IPS-11a (cell line): ENCODE data around the gene FTHL17.

ENCODE experiments used
- H3K4me3 ChIP-seq: one replicate; pipeline ENCODE4 v1.5.1; 2013; ENCODE audit warnings: low read depth, low read length, control low read depth

The FTHL17 gene

GRCh38 chrX:31071725-31072124, at the start of gene FTHL17:
Gene FTHL17 (minus strand): TSS chrX:31072041. CDS start chrX:31071953, 88 bp downstream.
- no peak within 1 kb of the TSS for H3K4me3 ChIP-seq

GRCh38 chrX:31117266-31117665, 45.4 kb upstream of the FTHL17 start:
- no peak overlapping the region for H3K4me3 ChIP-seq

DNA sequence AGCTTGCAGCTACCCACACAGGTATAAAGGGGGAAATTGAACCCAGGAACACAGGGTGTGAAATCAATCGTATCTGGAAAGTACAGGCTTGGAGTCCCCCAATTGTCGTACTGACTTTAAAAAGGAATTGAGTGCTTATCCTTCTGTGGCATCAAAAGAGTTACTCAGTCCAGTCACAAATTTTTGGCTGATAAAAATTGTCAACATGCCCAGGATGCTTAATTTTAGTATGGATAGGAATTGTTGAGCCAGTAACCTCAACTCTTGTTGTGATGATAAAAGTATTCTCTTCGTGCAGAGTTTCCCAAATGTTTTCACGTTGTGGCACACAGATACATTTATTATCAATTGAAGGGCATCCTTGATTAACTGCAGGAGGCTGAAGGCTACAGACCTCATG, 43.6 kb upstream of the FTHL17 start:
- H3K4me3 ChIP-seq = no peak overlapping the region

DNA sequence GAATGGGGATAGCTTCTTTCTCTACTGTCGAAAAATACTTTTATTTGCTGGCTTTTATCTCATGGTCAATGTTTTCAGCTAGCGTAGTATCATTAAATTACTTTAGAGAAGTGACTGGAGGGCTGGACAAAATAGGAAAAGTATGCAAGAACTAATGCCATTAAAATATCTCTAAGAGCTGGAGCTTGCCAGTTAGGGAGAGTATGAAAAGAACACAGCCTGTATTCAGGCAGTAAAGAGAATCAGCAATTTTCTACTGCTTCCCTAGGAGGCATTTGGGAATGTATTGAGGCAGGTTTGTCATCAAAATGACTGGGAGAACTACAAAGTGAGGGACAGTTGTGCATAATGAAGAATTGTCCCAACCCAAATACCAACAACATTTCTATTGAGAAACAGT, 43.0 kb upstream of the FTHL17 start:
- no peak overlapping the region for H3K4me3 ChIP-seq

DNA sequence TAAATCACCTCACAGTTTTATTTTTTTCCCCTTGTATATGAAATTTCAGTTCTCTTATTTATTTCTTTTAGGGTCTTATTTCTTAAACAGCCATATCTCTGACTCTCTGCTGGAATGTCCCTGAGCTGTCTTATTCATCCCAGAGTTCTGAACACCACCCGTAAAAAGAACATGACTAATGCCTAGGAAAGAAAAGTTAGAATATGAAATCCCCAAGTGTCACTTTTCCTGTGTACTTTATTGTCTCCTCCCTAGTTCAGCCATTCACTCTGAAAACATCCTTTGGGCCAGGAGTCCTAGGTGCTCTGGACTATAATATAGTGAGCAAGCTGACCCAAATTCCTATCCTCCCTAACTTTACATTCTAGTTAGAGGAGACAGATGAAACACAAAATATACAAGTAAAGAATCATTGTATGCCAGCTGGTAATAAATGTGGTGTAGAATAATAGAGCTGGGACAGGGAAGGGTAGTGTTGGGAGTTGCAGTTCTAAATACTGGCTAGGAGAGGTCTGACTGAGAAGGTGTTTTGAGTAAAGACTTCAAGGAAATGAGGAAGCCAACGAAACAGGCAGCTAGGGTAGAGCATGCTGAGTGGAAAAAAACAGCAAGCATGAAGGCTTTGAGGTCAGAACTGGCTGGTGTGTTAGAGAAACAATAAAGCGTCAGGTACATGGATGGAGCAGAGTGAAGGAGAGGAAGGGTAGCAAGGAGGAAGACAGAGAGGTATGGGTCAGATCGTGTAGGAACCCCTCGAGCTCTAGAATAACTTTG, 40.6 kb upstream of the FTHL17 start:
- no peak overlapping the region for H3K4me3 ChIP-seq

GRCh38 chrX:31110657-31111056, 38.8 kb upstream of the FTHL17 start:
- H3K4me3 ChIP-seq = no peak overlapping the region

DNA sequence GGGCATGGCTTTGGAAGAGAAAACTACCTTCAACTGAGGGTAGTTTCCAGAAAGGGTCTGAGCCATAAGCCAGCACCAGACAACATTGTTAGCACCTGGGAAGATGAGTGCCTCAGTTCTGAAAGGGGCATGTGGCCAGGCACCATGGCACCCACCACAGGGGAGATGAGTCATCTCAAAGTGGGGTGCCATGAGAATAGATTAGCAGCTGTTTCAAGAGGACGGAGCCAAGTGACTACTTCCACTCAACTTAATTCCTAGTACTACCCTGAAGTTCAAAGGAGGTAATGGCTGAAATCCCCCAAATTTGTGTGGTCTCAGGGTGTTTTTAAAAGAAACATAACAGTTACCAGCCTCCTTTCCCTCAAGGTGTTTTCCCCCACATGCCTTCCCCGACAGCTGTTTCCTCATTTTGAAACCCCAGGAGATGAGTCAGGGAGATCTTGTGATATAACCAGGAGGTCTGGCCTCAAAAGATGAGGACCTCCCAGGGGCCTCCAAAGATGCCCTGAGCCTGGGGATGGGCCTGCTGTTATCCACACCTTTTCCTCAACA, 27.8 kb upstream of the FTHL17 start:
- no peak overlapping the region for H3K4me3 ChIP-seq

- no peak overlapping the region for H3K4me3 ChIP-seq
Measured at GRCh38 chrX:31098079-31098478, 26.2 kb upstream of the FTHL17 start.

DNA sequence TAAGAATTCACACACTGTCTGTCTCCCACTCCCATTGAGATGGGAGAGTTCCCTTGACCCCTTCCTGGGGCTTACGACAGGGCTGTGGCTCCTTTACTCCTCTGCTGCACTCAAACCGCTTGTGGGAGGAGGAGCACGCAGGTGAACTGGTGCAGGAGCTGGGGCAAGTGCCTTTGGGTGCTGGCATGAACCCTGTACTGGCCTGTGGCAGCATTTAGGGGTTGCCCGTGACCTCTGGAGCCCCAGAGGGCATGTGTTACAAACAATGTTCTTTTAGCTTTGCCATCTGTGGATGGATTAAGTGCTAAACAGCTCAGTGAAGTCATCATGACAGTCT, 21.8 kb upstream of the FTHL17 start:
- no peak overlapping the region for H3K4me3 ChIP-seq

GRCh38 chrX:31092970-31093638, 21.3 kb upstream of the FTHL17 start:
- no peak overlapping the region for H3K4me3 ChIP-seq

GRCh38 chrX:31092476-31092875, 20.6 kb upstream of the FTHL17 start:
- H3K4me3 ChIP-seq = no peak overlapping the region

GRCh38 chrX:31091819-31092218, 20.0 kb upstream of the FTHL17 start:
- H3K4me3 ChIP-seq = no peak overlapping the region

GRCh38 chrX:31074522-31074921, 2.7 kb upstream of the FTHL17 start:
- no peak overlapping the region for H3K4me3 ChIP-seq

DNA sequence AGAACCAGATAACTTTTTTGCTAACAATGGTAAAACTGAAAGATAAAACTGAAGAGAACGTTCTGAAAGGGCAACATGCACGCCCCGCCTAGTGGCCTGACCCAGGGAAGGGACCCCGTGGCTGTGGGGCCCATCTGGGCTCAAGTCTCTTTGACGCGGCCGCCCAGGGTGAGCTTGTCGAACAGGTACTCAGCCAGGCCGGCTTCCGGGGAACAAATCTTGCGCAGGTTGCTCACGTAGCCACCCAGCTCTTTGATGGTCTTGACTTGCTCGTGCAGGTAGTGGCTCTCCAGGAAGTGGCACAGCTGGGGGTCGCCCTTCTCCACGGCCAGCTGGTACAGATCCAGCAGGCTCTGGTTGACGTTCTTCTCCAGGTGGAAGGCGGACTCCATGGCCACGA, 579 bp downstream of the FTHL17 start:
- no peak overlapping the region for H3K4me3 ChIP-seq

DNA sequence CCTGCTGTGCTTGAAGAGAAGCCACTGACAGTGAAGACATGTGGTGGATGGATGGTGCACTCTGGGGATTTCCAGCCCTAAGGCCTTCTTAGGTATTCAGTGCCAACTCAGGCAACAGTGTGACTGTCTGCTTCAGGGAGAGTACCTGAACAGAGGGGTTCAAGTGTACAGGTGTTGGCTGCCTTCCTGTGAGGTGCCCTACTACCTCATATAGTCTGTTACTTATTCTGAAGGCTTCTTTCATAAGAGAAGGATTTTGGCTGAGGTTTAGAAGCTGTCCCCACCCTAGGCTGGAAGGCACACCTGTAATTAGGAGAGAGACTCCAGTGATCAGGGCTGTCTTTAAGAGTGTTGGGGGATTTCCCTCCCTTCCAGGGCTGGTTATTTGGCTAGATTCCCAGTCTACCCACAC, 1.8 kb downstream of the FTHL17 start:
- no peak overlapping the region for H3K4me3 ChIP-seq

DNA sequence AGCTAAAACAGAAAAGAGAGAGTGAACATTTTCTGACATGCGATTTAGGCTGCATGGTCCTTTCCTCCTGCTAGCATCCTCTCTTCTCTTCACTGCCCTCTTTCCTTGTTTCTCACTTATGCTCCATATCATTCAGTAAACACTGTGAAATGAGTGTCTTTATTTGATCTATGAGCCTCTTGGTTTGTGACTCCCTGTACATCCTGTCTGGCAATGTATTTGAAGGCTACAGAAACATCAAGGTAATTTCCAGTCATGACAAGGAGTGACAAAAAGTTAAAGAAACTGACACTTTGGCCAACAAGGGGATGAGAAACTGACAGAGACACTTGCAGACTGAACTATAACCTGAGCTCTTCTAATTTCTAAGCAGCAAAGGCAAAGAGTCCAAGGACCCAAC, 8.7 kb downstream of the FTHL17 start:
- no peak overlapping the region for H3K4me3 ChIP-seq

- no peak overlapping the region for H3K4me3 ChIP-seq
Measured at GRCh38 chrX:31061091-31061490, 10.8 kb downstream of the FTHL17 start.

DNA sequence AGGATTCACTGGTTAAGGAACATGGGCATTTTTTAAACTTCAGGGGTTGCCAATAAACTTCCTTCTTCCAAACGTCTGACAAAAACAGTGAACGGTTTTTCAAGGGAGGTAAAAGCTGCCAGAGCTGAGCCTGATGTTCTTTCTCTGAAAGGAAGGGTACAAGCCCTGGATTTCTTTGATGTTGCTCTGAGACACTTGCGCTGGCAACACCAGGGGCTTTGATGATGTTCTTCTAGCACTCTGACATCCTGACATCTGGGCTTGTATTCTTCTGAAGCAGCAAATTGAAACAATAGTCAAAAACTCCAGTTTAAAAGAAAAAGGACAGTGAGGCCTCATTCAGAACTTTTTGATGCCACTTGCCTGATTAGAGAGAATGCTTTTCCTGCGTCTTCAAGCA, 11.8 kb downstream of the FTHL17 start:
- no peak overlapping the region for H3K4me3 ChIP-seq

DNA sequence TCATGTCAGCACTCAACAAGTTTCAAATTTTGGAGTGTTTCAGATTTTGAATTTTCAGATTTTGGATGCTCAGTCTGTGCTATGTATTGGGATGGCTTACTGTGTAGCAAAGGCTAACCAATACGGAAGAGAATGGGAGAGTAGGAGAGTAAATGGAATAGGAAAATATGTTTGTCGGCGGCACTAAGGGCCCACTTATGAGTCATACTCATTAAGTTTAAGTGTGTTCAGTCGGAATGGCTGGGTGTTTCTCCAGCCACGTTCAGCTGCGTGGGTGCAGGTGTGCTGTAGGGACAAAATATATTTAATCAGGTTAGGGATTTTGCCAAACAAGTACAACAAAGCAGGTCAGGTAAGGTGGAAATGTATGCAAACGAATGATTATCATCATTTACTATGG, 13.6 kb downstream of the FTHL17 start:
- no peak overlapping the region for H3K4me3 ChIP-seq

DNA sequence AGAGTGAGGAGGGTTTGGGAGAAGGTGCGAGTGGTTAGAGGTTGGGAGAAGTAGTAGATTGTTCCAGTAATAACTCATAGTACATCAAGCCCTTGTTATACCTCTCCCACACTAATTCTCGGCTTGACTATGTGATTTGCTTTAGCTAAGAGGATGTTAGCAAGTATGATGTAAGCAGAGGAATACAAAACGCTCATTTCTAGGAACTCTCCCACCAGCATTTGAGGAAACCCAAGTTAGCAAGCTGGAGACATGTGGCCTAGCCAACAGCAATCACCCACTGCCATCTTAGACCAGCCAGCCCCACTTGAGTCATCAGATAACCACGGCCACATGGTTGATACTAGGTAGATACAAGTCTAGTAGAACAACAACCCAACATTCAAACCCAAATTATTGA, 14.2 kb downstream of the FTHL17 start:
- H3K4me3 ChIP-seq = no peak overlapping the region

DNA sequence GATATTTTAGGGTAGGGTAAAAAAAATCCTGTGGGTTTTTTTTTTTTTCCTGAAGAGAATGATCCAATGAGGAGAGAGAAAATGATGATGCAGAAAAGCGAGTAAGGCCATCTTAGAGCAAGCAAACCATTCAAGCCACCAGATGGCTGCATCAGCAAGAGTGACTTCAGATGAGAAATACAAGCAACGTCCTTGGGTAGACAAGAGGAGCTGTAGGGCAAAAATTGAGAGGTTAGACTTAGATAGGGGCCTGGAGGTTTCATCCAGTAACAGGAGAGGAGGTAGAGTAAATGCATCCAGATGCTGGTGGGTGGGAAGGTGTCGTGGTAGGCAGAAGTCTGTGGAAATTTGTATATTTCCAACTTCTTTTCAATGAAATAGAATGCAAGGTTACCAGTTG, 14.6 kb downstream of the FTHL17 start:
- H3K4me3 ChIP-seq = no peak overlapping the region

- no peak overlapping the region for H3K4me3 ChIP-seq
Measured at GRCh38 chrX:31053621-31054020, 18.2 kb downstream of the FTHL17 start.
